ENCODE results near the gene NFATC1. TPM values are rescaled to one million over a fixed set of nuclear protein-coding genes. Genes with fewer than 3 reads are reported as not detected.

NFATC1 gene
- total and polyA plus RNA-seq, 9 donors, result 8.4 to 28.3 (median 12.2) TPM

DNA sequence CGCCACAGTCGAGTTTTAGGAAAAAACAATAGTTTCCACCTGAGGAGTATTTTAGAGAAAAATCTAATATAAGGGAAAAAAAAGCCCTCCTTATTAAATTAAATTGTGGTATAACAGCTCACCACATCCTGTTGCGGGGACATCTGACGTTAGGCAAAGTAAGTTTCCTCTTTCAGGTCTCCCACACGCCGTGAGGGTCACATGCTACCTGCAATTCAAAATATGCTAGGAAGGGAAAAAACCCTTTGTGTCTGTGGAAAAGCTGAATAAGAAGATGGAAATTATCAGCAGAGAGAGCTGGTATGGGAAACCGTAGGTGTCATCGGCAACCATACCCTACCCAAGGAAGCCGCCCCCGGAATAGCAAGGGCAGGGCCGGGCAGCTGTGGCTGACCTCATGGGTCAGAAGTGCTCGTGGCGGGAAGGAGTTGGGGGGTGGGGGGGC, 128.0 kb downstream of the NFATC1 start:
- DNase-seq, result no peak
- TF ChIP-seq POLR2A (IDR thresholded peaks at IDR 0.05), result no peak
- TF ChIP-seq, protein P1, sequence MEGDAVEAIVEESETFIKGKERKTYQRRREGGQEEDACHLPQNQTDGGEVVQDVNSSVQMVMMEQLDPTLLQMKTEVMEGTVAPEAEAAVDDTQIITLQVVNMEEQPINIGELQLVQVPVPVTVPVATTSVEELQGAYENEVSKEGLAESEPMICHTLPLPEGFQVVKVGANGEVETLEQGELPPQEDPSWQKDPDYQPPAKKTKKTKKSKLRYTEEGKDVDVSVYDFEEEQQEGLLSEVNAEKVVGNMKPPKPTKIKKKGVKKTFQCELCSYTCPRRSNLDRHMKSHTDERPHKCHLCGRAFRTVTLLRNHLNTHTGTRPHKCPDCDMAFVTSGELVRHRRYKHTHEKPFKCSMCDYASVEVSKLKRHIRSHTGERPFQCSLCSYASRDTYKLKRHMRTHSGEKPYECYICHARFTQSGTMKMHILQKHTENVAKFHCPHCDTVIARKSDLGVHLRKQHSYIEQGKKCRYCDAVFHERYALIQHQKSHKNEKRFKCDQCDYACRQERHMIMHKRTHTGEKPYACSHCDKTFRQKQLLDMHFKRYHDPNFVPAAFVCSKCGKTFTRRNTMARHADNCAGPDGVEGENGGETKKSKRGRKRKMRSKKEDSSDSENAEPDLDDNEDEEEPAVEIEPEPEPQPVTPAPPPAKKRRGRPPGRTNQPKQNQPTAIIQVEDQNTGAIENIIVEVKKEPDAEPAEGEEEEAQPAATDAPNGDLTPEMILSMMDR (IDR thresholded peaks at IDR 0.05), result no peak
- no peak for TF ChIP-seq EP300 (IDR thresholded peaks at IDR 0.05)
- H3K4me1 ChIP-seq (ENCODE audit: insufficient read depth), result peaks cover 6% of the 10 kb centered on the region
- H3K27ac ChIP-seq, result no peak overlapping the region
- intact Hi-C loops (cut with DNase I), result no loop called here
- WGBS, 3 donors, result 83 to 93% (median 90%) methylated on average over 13 of the region's 13 CpGs
- no peak overlapping the region for H3K4me3 ChIP-seq
- no peaks in the 10 kb centered on the region for H3K27me3 ChIP-seq
- no peaks in the 10 kb centered on the region for H3K36me3 ChIP-seq
- no peaks in the 10 kb centered on the region for H3K9me3 ChIP-seq

DNA sequence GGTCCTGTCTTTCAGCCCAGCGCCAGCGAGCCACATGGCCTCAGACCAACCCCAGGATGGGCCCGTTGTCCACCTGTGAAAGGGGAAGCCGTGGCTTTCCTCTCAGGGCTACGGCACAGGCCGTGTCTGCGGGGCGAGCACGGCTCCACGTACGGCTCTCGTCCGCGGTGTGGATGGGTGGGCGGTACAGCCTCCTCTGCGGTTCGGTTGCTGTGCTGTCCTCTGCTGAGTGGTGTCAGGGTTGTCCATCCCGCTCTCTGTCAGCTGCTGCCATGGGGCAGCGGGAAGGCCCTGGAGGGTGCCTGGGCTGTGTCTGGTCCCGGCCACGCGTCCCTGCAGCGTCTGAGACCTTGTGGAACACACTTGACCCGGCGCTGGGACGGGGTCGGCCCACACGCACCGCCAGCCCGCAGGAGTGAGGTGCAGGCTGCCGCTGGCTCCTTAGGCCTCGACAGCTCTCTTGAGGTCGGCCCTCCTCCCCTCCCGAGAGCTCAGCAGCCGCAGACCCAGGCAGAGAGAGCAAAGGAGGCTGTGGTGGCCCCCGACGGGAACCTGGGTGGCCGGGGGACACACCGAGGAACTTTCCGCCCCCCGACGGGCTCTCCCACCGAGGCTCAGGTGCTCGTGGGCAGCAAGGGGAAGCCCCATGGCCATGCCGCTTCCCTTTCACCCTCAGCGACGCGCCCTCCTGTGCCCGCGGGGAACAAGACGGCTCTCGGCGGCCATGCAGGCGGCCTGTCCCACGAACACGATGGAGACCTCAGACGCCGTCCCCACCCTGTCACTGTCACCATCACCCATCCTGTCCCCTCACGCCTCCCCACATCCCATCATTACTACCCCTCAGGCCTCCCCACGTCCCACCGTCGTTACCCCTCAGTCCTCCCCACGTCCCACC, 128.7 kb downstream of the NFATC1 start:
- no peak for TF ChIP-seq EP300 (IDR thresholded peaks at IDR 0.05)
- TF ChIP-seq, protein P1 (IDR thresholded peaks at IDR 0.05), result no peak
- no peak for TF ChIP-seq POLR2A (IDR thresholded peaks at IDR 0.05)
- peak; percentile 6 to 33 (median 18) for DNase-seq
- H3K27me3 ChIP-seq, result no peaks in the 10 kb centered on the region
- H3K27ac ChIP-seq, result no peak overlapping the region
- no peak overlapping the region for H3K4me3 ChIP-seq
- H3K4me1 ChIP-seq (ENCODE audit: insufficient read depth), result peaks cover 6% of the 10 kb centered on the region
- no peaks in the 10 kb centered on the region for H3K9me3 ChIP-seq
- intact Hi-C loops (cut with DNase I), result loop anchor here in 3 of 4 donors (5.0 kb wide), 3 partner anchors 118 to 142 kb away; partner anchors contain the start of gene NFATC1 (in 1 of the 3)
- WGBS, 3 donors, result 93 to 96% (median 94%) methylated on average over 44 to 63 of the region's 63 CpGs
- no peaks in the 10 kb centered on the region for H3K36me3 ChIP-seq

GRCh38 chr18:79525556-79526467, 130.1 kb downstream of the NFATC1 start:
- DNase-seq, result peak; percentile 9 to 81 (median 59)
- Histone ChIP-seq H3K4me3 (no peak overlapping the region), H3K27me3 (no peaks in the 10 kb centered on the region), H3K27ac (no peak overlapping the region), H3K4me1 (ENCODE audit: insufficient read depth) (no peaks in the 10 kb centered on the region), H3K36me3 (no peaks in the 10 kb centered on the region), H3K9me3 (no peaks in the 10 kb centered on the region)
- 67 to 80% (median 75%) methylated on average over 39 of the region's 39 CpGs for WGBS, 3 donors
- intact Hi-C loops (cut with DNase I), result loop anchor here in 3 of 4 donors (5.0 kb wide), 3 partner anchors 116 to 144 kb away; partner anchors contain the start of gene NFATC1 (in 1 of the 3)
- no peak for TF ChIP-seq EP300 (IDR thresholded peaks at IDR 0.05)
- TF ChIP-seq POLR2A (IDR thresholded peaks at IDR 0.05), result no peak
- TF ChIP-seq, protein P1 (IDR thresholded peaks at IDR 0.05), result no peak

Measured in ovary (tissue), 9 donors.